HG03565 (cell line): ENCODE results near the gene BCL2A1.
"Not testable (repeated sequence)": the region's sequence is repeated elsewhere in the genome, so short reads cannot be mapped to it uniquely, and the experiment has no call there.

Experiments used
- ATAC-seq: cut with Tn5 transposase; IDR thresholded peaks from one replicate; pipeline ENCODE4 v1.9.1; 2021; ENCODE audit warnings: mild to moderate bottlenecking, moderate library complexity; ENCODE audit not compliant: unreplicated experiment

The BCL2A1 gene

GRCh38 chr15:79926116-79926515 is 44.9 kb downstream of the BCL2A1 start:
- ATAC-seq, result not testable (repeated sequence)

GRCh38 chr15:79924379-79924778 is 46.6 kb downstream of the BCL2A1 start:
- ATAC-seq, result no peak

- ATAC-seq, result peak; percentile 90
Observed at GRCh38 chr15:79923515-79924169, 47.4 kb downstream of the BCL2A1 start.

GRCh38 chr15:79923079-79923514 is 47.9 kb downstream of the BCL2A1 start:
- peak; percentile 30 for ATAC-seq

GRCh38 chr15:79922512-79923078 is 48.4 kb downstream of the BCL2A1 start:
- ATAC-seq, result no peak

GRCh38 chr15:79919749-79920511 is 51.1 kb downstream of the BCL2A1 start:
- ATAC-seq, result no peak

- no peak for ATAC-seq
Observed at GRCh38 chr15:79919090-79919748, 51.8 kb downstream of the BCL2A1 start.

- ATAC-seq, result no peak
Observed at GRCh38 chr15:79918278-79918677, 52.7 kb downstream of the BCL2A1 start.

GRCh38 chr15:79916502-79917132 is 54.4 kb downstream of the BCL2A1 start:
- no peak for ATAC-seq

GRCh38 chr15:79915776-79916501 is 55.1 kb downstream of the BCL2A1 start:
- not testable (repeated sequence) for ATAC-seq

- no peak for ATAC-seq
Observed at GRCh38 chr15:79914728-79915127, 56.3 kb downstream of the BCL2A1 start.
